ENCODE results near the gene SLC38A4. TPM values are rescaled to one million over a fixed set of nuclear protein-coding genes. Genes with fewer than 3 reads are reported as not detected.

The SLC38A4 gene
- total and polyA plus RNA-seq, 9 of the 15 experiments (the other 6 are each of a cell fraction or from before 2014, with no cell fraction given) = 0.16 TPM; not detected in 8

- BruUV-seq (replicated peaks) = no TSS peak
- Histone ChIP-seq H3K9me1 (ENCODE audit: control insufficient read depth, insufficient read depth, low read length) (no peaks in the 10 kb centered on the region), H3K27ac (ENCODE audit: extremely low read depth, low read depth, low read length) (no peak overlapping the region), H3K9me3 (replicated peaks; ENCODE audit: control insufficient read depth, insufficient read depth, low read depth, low read length) (no peaks in the 10 kb centered on the region), H3K27me3 (ENCODE audit: control insufficient read depth in 2 of 2, insufficient read depth in 2 of 2, low read length in 2 of 2) (no peaks in the 10 kb centered on the region), H3K4me1 (replicated peaks in 1 of 2; ENCODE audit: control insufficient read depth in 2 of 2, insufficient read depth in 2 of 2, low read length in 2 of 2) (no peaks in the 10 kb centered on the region), H3K4me2 (ENCODE audit: insufficient read depth, low read length) (no peak overlapping the region), H4K20me1 (replicated peaks; ENCODE audit: control insufficient read depth, insufficient read depth, low read length) (no peaks in the 10 kb centered on the region), H2AFZ (ENCODE audit: low read depth, low read length) (no peak overlapping the region), H3K4me3 (no peak overlapping the region), H3K79me2 (ENCODE audit: control insufficient read depth, insufficient read depth, low read length) (no peaks in the 10 kb centered on the region), H3K36me3 (ENCODE audit: control insufficient read depth, insufficient read depth, low read length) (no peaks in the 10 kb centered on the region), H3K9ac (ENCODE audit: insufficient read depth in 1 of 2, low read depth in 2 of 2, low read length in 2 of 2) (no peak overlapping the region)
- 4% methylated on average over 3 of the region's 3 CpGs for WGBS (ENCODE audit: insufficient coverage, low coverage, missing lambda C conversion rate)
- no peak for TF ChIP-seq ZNF586 (CRISPR knock-in tag; conservative IDR thresholded peaks at IDR 0.05)
- no peak for TF ChIP-seq E4F1 (CRISPR knock-in tag; IDR thresholded peaks at IDR 0.05; ENCODE audit: borderline replicate concordance)
- no peak for TF ChIP-seq COPS2 (conservative IDR thresholded peaks at IDR 0.05)
- no peak for TF ChIP-seq KAT2B (IDR thresholded peaks at IDR 0.05; ENCODE audit: low read depth, low read length)
- TF ChIP-seq ELK3 (CRISPR knock-in tag; IDR thresholded peaks at IDR 0.05) = no peak
- no peak for TF ChIP-seq CREB1 (IDR thresholded peaks at IDR 0.05)
- TF ChIP-seq CREB1 (CRISPR knock-in tag; IDR thresholded peaks at IDR 0.05) = no peak
- no peak for TF ChIP-seq ZNF146 (CRISPR knock-in tag; IDR thresholded peaks at IDR 0.05; ENCODE audit: unreplicated experiment)
- TF ChIP-seq ESRRA (IDR thresholded peaks at IDR 0.05; ENCODE audit: borderline replicate concordance, low read depth) = no peak
- TF ChIP-seq NFYB (IDR thresholded peaks at IDR 0.05; ENCODE audit: extremely low read depth, insufficient read length) = no peak
- no peak for TF ChIP-seq RBM14 (IDR thresholded peaks at IDR 0.05; ENCODE audit: borderline replicate concordance, insufficient read depth, low read depth, low read length)
- no peak for TF ChIP-seq MIER1 (IDR thresholded peaks at IDR 0.05; ENCODE audit: low read depth)
- no peak for TF ChIP-seq MED1 (CRISPR knock-in tag; IDR thresholded peaks at IDR 0.05; ENCODE audit: borderline replicate concordance)
- no peak for TF ChIP-seq PRDM10 (IDR thresholded peaks at IDR 0.05; ENCODE audit: partially characterized antibody)
- TF ChIP-seq SNRNP70 (optimal IDR thresholded peaks at IDR 0.05; ENCODE audit: low read depth, low read length) = no peak
- no peak for TF ChIP-seq GATA2 (CRISPR knock-in tag; IDR thresholded peaks at IDR 0.05)
- TF ChIP-seq ZNF507 (tag; conservative IDR thresholded peaks at IDR 0.05) = no peak
- no peak for TF ChIP-seq NBN (IDR thresholded peaks at IDR 0.05; ENCODE audit: low read depth)
- no peak for TF ChIP-seq ZNF316 (IDR thresholded peaks at IDR 0.05)
- intact Hi-C loops (cut with micrococcal nuclease) (no loop called here), in situ Hi-C loops (cut with MboI) (no loop called here)
- DNase-seq (ENCODE audit: extremely low read depth in 1 of 4, low spot score in 3 of 4) = no peak
- no peak for FAIRE-seq
- POLR2A ChIA-PET = no interaction called here
- no peak for ATAC-seq
- CTCF ChIA-PET (ENCODE audit: low intra/inter-chr PET ratio) = no interaction called here
Observed at GRCh38 chr12:46843811-46844210, 18.0 kb upstream of the SLC38A4 start.
